ENCODE data around the gene TFF1.

Gene TFF1

GRCh38 chr21:42340187-42341050, 25.9 kb downstream of the TFF1 start:
- no peak for TF ChIP-seq CTCF (conservative IDR thresholded peaks at IDR 0.05; ENCODE audit: low read depth, low read length)
- no peak overlapping the region for H3K4me3 ChIP-seq (ENCODE audit: low read length)
- DNase-seq (ENCODE audit: low read depth): no peak

GRCh38 chr21:42338729-42339715, 27.3 kb downstream of the TFF1 start:
- no peak overlapping the region for H3K4me3 ChIP-seq (ENCODE audit: low read length)
- no peak for TF ChIP-seq CTCF (conservative IDR thresholded peaks at IDR 0.05; ENCODE audit: low read depth, low read length)
- no peak for DNase-seq (ENCODE audit: low read depth)

DNA sequence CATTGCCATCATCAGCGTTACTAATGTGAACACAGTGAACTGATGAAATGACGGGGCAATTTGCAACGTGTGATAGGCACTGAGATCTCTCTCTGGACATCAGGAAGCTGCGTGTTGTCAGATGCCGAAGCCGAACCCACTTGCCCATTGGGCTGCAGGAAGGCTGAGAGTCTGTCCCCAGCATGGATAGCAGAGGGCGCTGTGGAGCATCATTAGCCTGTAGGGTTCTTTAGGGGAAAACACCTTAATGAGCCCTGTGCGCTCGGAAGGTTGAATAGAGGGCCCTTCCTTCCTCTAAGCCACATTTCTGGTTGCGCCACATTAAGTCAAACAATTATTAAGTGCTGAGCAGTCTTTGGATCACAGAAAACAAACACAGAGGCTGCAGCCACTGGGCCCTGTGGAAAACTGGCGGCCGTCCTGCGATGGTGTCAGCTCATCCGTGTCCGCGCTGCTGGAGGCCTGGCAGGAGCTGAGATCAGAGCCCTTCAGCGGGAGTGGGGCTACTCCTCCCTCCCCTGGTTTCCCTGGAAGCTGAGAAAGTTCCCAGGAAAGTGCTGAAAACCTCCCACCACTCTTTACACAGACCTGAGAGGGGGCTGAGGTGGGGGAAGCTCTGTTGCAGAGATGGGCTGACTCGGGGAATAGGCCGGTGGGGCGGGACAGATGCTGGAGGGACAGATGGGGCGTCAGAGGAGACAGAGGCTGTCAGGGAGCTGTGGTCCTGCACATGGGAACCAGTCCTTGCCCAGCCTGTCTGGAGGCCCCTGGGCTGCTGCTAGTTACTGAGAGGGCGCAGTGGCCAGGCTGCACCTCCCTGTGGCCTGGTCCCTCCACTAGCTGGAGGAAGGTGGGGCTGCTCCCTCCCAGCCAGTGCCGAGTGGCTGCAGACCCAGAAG, 28.3 kb downstream of the TFF1 start:
- H3K4me3 ChIP-seq (ENCODE audit: low read length): no peak overlapping the region
- peak; percentile 63 for TF ChIP-seq CTCF (conservative IDR thresholded peaks at IDR 0.05; ENCODE audit: low read depth, low read length)
- DNase-seq (ENCODE audit: low read depth): no peak

GRCh38 chr21:42337276-42337675, 29.1 kb downstream of the TFF1 start:
- no peak overlapping the region for H3K4me3 ChIP-seq (ENCODE audit: low read length)
- no peak for DNase-seq (ENCODE audit: low read depth)
- TF ChIP-seq CTCF (conservative IDR thresholded peaks at IDR 0.05; ENCODE audit: low read depth, low read length): no peak

GRCh38 chr21:42336054-42336453, 30.3 kb downstream of the TFF1 start:
- H3K4me3 ChIP-seq (ENCODE audit: low read length): no peak overlapping the region
- TF ChIP-seq CTCF (conservative IDR thresholded peaks at IDR 0.05; ENCODE audit: low read depth, low read length): no peak
- DNase-seq (ENCODE audit: low read depth): no peak

DNA sequence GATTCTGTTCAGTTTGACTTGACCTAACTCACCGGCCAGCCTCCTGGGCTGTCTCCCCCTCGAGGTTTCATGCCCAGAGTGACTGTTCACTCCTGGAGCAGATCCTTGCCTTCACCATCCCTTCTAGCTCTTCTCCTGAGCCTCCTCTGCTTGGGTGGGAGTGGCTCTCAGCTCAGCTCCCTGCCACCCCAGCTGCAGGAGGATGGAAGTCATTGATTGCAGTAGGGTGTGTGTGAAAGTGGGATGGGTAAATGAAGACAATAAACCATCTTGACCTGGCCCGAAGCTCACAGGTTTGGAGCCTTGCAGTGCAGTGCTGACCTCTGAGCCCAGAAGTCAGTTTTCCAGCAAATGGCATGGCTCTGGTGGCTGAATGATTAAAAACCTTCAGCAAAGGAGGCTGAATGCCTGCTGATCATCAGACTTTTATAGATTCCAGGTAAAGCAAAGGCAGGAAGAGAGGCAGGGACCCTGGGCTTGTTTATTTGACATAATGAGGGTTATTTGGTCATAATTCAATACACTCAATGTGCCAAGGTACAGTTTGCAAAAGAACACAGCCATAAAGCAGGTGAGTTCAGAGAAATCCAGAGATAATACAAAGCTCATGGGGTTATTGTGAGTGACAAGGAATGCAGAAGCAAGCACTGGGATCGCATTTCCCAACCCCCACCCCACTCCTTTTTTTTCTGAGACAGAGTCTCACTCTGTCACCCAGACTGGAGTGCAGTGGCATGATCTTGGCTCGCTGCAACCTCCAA, 33.6 kb downstream of the TFF1 start:
- DNase-seq (ENCODE audit: low read depth): no peak
- no peak overlapping the region for H3K4me3 ChIP-seq (ENCODE audit: low read length)
- no peak for TF ChIP-seq CTCF (conservative IDR thresholded peaks at IDR 0.05; ENCODE audit: low read depth, low read length)
